ENCODE results near the gene TMEM201.

GRCh38 chr1:9624081-9624480 lies 35.4 kb downstream of the TMEM201 start:
- TF ChIP-seq, protein P1, sequence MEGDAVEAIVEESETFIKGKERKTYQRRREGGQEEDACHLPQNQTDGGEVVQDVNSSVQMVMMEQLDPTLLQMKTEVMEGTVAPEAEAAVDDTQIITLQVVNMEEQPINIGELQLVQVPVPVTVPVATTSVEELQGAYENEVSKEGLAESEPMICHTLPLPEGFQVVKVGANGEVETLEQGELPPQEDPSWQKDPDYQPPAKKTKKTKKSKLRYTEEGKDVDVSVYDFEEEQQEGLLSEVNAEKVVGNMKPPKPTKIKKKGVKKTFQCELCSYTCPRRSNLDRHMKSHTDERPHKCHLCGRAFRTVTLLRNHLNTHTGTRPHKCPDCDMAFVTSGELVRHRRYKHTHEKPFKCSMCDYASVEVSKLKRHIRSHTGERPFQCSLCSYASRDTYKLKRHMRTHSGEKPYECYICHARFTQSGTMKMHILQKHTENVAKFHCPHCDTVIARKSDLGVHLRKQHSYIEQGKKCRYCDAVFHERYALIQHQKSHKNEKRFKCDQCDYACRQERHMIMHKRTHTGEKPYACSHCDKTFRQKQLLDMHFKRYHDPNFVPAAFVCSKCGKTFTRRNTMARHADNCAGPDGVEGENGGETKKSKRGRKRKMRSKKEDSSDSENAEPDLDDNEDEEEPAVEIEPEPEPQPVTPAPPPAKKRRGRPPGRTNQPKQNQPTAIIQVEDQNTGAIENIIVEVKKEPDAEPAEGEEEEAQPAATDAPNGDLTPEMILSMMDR (conservative IDR thresholded peaks at IDR 0.05; ENCODE audit: low read depth, low read length), result no peak
- no peak for TF ChIP-seq RFX5 (IDR thresholded peaks at IDR 0.05; ENCODE audit: low read depth, low read length)
- no peak for TF ChIP-seq POLR2A (IDR thresholded peaks at IDR 0.05; ENCODE audit: low read depth, low read length)
- no peak for TF ChIP-seq RCOR1 (IDR thresholded peaks at IDR 0.05; ENCODE audit: insufficient replicate concordance, low read length)
- no peak for TF ChIP-seq ELK1 (IDR thresholded peaks at IDR 0.05; ENCODE audit: borderline replicate concordance, low read depth, low read length)
- no peak for TF ChIP-seq MAZ (IDR thresholded peaks at IDR 0.05; ENCODE audit: borderline replicate concordance, low read depth, low read length)
- no peak for TF ChIP-seq RAD21 (IDR thresholded peaks at IDR 0.05; ENCODE audit: low read length)
- no peak for TF ChIP-seq NFE2L2 (IDR thresholded peaks at IDR 0.05; ENCODE audit: low read depth, low read length)
- no peak for TF ChIP-seq FOS (IDR thresholded peaks at IDR 0.05; ENCODE audit: low read depth, low read length)
- no peak for TF ChIP-seq MAFK (IDR thresholded peaks at IDR 0.05; ENCODE audit: low read depth, low read length)
- TF ChIP-seq, protein P2, sequence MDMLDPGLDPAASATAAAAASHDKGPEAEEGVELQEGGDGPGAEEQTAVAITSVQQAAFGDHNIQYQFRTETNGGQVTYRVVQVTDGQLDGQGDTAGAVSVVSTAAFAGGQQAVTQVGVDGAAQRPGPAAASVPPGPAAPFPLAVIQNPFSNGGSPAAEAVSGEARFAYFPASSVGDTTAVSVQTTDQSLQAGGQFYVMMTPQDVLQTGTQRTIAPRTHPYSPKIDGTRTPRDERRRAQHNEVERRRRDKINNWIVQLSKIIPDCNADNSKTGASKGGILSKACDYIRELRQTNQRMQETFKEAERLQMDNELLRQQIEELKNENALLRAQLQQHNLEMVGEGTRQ (IDR thresholded peaks at IDR 0.05; ENCODE audit: low read depth, low read length), result no peak
- no peak for TF ChIP-seq BHLHE40 (IDR thresholded peaks at IDR 0.05; ENCODE audit: low read depth, low read length)

Data from IMR-90 (cell line).